K562 (cell line): ENCODE results near the gene GDAP2.

Source experiments
- ATF1 ChIP-seq, 2 experiments: fragments of 450-650 bp in 1 of 2; IDR thresholded peaks; 2 replicates each; pipeline ENCODE4 v1.6.1; 2016; ENCODE audit warnings: missing compliant biosample characterization in 1 of 2, missing genetic modification characterization in 1 of 2
- POLR2H ChIP-seq: IDR thresholded peaks from 2 replicates; pipeline ENCODE4 v1.6.1; 2016; ENCODE audit warnings: missing genetic modification characterization, low read depth, mild to moderate bottlenecking, control low read depth, missing compliant biosample characterization, moderate library complexity
- TF ChIP-seq, protein P1 (sequence below), 3 experiments: IDR thresholded peaks in 2 of 3; conservative IDR thresholded peaks in 1 of 3; 2 replicates each; pipeline ENCODE4 v1.5.1; 2011 to 2012; ENCODE audit warnings: low read length in 3 of 3, mild to moderate bottlenecking in 3 of 3, control low read depth in 2 of 3, improper control_type of control experiment in 1 of 3, inconsistent platforms in 1 of 3, low read depth in 1 of 3, mixed read lengths in 1 of 3, moderate library complexity in 1 of 3; ENCODE audit not compliant: insufficient read depth in 2 of 3

DNA sequence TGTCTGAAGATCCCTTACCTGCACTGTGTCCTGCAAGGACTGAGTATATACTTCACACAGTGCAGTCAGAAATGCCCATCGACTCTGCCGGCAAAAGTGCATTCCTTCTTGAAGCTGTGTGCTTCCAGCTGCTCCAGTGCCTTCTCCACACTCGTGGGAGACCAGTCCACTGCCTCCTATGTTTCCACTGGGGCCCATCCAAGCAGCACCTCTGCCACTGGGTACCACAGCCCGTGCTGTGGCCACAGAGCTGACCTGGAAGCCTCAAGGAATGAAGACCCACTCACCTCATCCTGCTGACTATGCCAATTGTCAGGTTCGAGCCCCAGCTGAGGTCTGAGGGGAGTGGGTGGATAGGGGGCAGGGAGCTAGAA lies 108.1 kb downstream of the GDAP2 start:
- TF ChIP-seq, protein P1, sequence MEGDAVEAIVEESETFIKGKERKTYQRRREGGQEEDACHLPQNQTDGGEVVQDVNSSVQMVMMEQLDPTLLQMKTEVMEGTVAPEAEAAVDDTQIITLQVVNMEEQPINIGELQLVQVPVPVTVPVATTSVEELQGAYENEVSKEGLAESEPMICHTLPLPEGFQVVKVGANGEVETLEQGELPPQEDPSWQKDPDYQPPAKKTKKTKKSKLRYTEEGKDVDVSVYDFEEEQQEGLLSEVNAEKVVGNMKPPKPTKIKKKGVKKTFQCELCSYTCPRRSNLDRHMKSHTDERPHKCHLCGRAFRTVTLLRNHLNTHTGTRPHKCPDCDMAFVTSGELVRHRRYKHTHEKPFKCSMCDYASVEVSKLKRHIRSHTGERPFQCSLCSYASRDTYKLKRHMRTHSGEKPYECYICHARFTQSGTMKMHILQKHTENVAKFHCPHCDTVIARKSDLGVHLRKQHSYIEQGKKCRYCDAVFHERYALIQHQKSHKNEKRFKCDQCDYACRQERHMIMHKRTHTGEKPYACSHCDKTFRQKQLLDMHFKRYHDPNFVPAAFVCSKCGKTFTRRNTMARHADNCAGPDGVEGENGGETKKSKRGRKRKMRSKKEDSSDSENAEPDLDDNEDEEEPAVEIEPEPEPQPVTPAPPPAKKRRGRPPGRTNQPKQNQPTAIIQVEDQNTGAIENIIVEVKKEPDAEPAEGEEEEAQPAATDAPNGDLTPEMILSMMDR (IDR thresholded peaks at IDR 0.05 in 2 of 3, conservative IDR thresholded peaks at IDR 0.05 in 1 of 3; ENCODE audit: insufficient read depth in 2 of 3, low read depth in 1 of 3, low read length in 3 of 3) = no peak
- TF ChIP-seq ATF1 (CRISPR knock-in tag; IDR thresholded peaks at IDR 0.05) (no peak), ATF1 (tag; IDR thresholded peaks at IDR 0.05) (no peak), POLR2H (tag) (no peak)
